NCI-H524 (cell line): ENCODE data around the gene PIAS4.

ENCODE experiments used
- DNase-seq, 2 experiments: peaks; one replicate each; lab custom pipeline; 2025; lab: John Stamatoyannopoulos, UW

The PIAS4 gene

GRCh38 chr19:3977242-3978143 is 30.0 kb upstream of the PIAS4 start:
- no peak for DNase-seq

DNA sequence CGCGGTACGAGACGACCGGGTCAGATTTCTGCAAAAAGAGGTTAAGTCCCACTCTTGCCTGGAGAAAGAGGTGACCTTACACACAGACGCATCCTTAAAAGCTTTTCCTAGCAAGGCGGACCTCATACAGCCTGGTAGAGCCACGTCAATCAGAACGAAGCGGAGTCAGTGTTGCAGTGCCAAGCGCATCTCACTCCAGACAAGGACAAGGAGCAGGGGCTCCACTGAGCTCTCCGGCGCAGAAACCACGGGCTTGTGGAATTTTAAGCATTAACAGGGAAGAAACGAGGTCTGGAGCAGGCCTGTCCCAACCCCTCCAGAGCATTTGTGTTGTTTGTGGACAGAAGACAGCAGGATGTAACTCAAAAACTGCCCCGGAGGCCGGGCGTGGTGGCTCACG is 29.4 kb upstream of the PIAS4 start:
- no peak for DNase-seq

DNA sequence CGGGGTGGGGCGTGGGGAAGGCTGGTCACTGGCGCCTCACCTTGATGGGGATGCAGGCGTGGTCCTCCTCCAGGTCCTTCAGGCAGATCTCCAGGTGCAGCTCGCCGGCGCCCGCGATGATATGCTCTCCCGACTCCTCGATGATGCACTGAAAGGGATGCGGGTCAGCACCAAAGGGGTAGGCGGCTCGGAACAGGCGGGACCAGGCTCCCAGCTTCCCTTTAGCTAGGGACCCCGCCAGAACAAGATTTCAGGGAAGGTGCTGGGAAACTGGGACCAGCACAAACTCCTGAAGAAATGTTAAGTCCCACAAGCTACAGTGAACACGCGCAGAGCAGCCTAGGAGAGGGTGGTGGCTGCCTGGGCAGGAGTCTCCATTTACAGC is 28.3 kb upstream of the PIAS4 start:
- no peak for DNase-seq

DNA sequence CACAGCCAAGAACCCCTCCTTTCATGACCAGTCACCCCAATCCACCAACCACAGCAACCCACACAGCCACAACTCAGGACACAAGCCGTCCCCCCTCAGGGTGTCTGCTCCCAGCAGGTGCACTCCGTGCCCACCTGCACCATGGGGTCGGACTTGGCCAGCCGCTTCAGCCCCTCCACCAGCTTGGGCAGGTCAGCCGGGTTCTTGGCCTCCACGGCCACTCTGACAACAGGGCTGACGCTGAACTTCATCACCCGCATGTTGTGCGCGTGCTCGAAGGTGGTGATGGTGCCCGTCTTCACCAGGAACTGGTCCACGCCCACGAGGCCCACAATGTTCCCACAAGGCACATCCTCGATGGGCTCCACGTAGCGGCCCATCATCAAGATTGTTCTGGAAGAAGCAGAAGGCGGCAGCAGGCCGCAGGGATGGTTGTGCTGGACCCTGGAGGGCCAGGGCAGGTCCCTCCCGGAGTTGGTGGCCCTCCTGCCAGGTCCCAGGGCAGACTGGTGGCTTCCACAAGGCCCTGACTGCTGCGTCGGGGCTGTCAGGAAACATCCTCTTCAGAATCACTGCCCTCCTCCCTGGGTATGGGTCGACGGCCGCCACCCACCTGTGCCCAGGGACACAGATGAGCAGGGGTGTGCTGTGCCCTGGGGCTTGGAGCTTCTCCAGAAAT is 27.7 kb upstream of the PIAS4 start:
- DNase-seq, result no peak

DNA sequence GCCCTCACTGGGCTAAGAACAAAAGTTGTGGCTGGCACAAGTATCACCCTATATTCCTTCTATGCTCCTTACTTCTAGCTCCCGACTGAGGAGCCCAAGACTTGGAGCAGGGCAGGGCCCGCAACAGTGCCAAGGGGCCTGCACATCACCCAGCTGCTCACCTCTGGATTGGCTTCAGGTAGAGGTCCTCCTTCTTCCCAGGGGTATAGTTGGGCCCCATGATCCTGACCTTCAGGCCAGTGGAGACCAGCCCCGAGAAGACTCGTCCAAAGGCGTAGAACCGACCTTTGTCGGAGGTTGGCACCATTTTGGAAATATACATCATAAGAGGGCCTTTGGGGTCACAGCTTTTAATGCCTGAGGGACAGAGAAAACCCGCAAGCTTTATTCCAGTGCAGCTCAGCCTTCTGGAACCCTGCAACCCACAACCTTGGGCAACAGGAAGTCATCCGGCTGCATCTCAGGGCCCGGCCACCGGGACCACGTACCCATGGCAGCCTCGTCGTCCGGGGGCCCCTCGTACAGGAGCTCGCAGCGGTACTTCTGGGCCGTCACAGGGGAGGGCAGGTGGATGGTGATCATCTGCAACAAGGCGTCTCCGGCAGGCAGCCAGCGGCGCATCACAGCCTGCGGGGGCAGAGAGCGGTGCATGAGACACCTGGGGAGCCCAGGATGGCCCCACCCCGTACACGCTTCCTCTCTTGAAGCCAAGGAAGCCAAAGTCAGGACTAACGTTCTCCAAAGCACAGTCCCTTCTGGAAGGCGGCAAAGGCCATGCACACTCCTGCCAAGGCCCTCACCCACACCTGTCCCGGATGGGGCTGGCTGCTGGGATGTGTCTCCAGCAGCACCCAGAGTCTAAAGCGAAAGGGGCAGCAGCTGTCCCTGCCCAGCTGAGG is 26.9 kb upstream of the PIAS4 start:
- no peak for DNase-seq

- DNase-seq, result no peak
Observed at GRCh38 chr19:3981373-3981735, 26.2 kb upstream of the PIAS4 start.

DNA sequence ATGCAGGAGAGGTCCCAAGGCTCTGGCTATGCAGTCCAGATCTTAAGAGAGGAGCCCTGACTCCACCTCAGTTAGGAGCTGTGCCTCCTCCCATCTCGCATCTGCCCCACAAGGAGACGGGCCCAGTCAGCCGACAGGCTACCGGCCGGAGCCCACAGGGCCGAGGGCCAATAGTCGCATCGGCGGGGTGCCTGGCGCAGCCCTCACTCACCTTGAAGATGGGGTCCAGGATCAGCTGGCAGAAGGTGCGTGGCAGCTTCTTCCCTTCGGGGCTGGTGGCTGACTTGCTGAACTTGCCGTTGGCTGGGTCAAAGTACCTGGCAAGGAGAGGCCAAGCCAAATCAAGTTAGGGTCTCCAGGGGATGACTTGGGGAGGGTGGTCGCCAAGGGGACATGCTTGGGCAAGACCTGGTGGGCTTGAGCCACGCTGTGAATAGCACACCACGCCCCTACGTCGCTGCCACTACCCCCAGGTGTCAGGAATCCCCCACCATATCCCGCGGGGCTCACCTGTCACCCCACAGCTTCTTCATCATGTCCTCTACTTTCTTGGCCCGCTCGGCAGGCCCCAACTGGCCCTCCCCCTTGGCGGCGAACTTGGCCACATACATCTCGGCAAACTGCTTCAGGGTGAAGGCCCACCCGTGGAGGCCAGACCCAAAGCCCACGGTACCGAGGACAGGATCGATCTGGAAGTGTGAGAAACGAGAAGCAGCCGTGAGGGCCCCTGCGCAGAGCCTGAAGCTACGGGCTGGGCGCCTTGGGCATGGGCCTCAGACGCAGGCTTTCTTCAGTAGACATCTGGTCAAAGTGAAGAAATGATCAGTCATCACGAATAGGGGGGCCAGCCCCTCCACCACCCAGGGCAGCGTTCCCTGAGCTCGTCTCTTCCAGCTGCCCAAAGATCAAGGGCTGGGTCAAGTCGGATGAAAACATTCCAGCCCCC is 25.5 kb upstream of the PIAS4 start:
- DNase-seq, result no peak

- no peak for DNase-seq
Observed at GRCh38 chr19:3982701-3983541, 24.6 kb upstream of the PIAS4 start.

DNA sequence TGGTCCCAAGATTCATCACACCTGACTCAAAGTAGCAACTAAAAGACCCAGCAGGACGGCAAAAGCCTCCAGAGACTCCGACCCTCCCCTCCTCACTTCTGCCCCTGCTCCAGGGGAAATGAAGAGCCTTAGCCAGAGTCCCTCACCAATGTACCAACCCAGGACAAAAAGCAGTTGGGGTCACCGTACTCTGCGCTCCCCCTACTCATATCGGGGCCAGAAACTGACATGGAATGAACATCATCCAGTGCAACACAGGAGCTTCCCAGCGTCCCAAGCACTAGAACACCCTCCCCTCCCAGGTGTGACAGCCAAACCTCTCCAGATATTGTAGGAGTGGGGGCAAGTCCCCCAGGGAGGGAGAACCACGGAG is 24.0 kb upstream of the PIAS4 start:
- no peak for DNase-seq

GRCh38 chr19:3983936-3984583 is 23.5 kb upstream of the PIAS4 start:
- no peak for DNase-seq

DNA sequence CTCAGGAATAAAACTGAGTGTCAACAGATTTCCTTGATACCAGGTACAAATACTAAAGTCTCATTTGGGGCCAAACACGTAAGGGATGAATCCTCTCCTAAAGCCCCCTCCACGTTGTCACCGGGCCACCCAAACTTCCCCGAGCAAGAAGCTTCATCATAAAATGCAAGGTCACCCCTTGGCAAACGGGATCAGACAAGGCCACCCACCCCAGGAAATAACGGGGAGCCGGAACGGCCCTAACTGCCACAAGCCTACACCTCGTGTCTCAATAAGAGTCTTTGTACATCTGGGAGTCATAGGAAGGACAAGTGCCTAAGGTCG is 23.0 kb upstream of the PIAS4 start:
- no peak for DNase-seq

DNA sequence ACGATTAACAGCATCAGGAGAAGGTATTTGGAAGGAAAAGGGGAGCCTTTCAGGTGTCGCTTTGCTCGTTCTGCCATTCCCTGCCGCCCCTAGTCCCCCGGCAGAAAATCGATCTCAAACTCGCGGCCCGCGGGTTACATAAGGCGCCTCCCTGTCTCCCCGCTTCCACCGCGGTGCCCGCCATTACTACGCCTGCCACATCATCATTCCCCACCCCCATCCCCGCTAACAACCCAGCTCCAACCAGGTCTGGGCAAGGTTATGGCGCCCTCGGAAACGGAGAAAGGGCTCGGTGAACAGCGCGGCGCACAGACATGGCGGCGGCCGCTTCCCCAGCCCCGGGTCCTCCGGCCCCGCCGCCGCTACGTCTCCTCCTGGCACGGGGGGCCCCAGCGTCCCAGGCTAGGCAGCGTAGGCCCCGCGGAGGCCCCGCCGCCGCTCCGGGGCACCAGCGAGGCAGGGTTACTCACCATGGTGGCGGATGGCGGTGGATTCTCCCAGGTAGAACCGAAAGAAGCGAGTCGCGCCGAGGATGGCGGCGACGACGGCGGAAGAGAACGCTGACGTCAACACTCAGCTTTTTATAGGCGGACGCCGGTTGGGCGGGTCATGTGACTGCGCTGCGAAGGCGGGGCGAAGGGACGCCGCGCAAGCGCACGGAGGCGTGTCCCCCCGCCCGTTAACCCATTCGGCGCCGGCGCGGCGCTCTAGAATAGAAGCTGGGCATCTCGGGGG is 22.5 kb upstream of the PIAS4 start, which contains the start of gene EEF2:
TSS of gene EEF2 (minus strand) at position 556 of the 735 bp plus-strand sequence. CDS start at position 473, 83 bp downstream.
- peak; percentile 79 to 94 for DNase-seq

- DNase-seq, result no peak
Observed at GRCh38 chr19:3985643-3986259, 21.8 kb upstream of the PIAS4 start.

- peak; percentile 86 to 91 for DNase-seq
Observed at GRCh38 chr19:3986260-3987041, 21.1 kb upstream of the PIAS4 start.

DNA sequence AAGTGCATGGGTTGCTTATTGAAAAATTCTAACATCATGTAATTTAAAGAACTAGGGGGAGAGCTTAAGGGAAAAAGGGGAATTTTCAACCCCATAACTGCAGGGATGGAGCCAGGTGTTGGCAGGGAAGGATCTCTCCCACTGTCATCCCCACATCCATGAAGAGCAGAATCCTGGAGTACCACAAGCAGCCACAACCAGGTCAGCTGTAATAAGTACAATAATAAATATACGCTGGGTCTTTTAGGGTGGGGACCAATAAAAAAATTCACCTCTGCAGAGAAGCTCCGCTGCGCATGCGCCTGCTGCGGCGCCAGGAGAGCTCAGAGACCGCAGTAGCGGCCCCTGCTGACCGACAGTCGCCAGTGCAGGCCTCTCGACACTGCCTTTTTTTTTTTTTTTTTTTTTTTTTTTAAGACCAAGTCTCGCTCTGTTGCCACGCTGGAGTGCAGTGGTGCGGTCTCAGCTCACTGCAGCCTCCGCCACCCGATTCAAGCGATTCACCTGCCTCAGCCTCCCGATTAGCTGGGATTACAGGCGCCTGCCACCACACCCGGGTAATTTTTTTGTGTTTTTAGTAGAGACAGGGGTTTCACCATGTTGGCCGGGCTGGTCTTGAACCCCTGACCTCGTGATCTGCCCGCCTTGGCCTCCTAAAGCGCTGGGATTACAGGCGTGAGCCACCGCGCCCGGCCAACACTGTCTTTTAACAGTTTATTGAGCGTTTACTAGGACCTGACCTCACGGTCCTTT is 19.7 kb upstream of the PIAS4 start:
- DNase-seq, result peak; percentile 77 to 87

- DNase-seq, result no peak
Observed at GRCh38 chr19:3990815-3991117, 16.8 kb upstream of the PIAS4 start.

DNA sequence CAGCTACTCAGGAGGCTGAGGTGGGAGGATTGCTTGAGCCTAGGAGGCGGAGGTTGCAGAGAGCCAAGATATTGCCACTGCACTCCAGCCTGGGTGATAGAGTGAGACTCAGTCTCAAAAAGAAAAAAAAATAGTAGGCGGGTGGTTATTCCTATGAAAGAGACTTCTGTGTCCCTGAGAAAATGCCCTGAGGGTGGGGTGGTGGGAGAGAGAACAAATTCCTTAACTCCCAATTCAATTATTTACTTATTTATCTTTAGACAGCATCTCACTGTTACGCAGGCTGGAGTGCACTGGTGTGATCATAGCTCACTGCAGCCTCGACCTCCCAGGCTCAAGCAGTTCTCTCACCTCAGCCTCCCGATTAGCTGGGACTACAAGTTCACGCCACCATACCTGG is 11.9 kb upstream of the PIAS4 start:
- DNase-seq, result no peak
